GM23338 (cell line): ENCODE data around the gene CYFIP1. TPM values are rescaled to one million over a fixed set of nuclear protein-coding genes. Genes with fewer than 3 reads are reported as not detected.

ENCODE experiments used
- ATAC-seq: fragments of 200-7000 bp; cut with Tn5 transposase; 3 replicates; pipeline ENCODE4 v1.9.1; 2020
- DNase-seq: peaks from one replicate; pipeline ENCODE4 v3.0.0-alpha.2; 2015; ENCODE audit warnings: low spot score
- H2AFZ ChIP-seq: fragments of 200-600 bp; sonication (generic); 2 replicates; pipeline ENCODE4 v1.8.0; 2016; ENCODE audit warnings: antibody characterized with exemption, mild to moderate bottlenecking, moderate library complexity
- H3F3A ChIP-seq: fragments of 200-600 bp; sonication (generic); replicated peaks from 2 replicates; pipeline ENCODE4 v1.8.0; 2017; ENCODE audit warnings: antibody characterized with exemption, mixed run types, low read depth
- H3K27ac ChIP-seq: fragments of 200-600 bp; sonication (generic); 2 replicates; pipeline ENCODE4 v1.6.1; 2016; ENCODE audit warnings: low read depth
- H3K27me3 ChIP-seq: fragments of 200-600 bp; sonication (generic); 2 replicates; pipeline ENCODE4 v1.8.0; 2016; ENCODE audit warnings: mild to moderate bottlenecking, mixed run types, moderate library complexity; ENCODE audit not compliant: insufficient read depth
- H3K36me3 ChIP-seq: fragments of 200-600 bp; sonication (generic); 2 replicates; pipeline ENCODE4 v1.8.0; 2016; ENCODE audit warnings: mild to moderate bottlenecking; ENCODE audit not compliant: insufficient read depth
- H3K4me1 ChIP-seq: fragments of 200-600 bp; sonication (generic); 2 replicates; pipeline ENCODE4 v1.8.0; 2016; ENCODE audit warnings: mild to moderate bottlenecking, moderate library complexity; ENCODE audit not compliant: insufficient read depth
- H3K4me2 ChIP-seq: fragments of 200-600 bp; sonication (generic); 2 replicates; pipeline ENCODE4 v1.7.1; 2017; ENCODE audit warnings: mixed run types
- H3K4me3 ChIP-seq: fragments of 200-600 bp; sonication (generic); 2 replicates; pipeline ENCODE4 v1.6.1; 2016; ENCODE audit warnings: mixed run types
- H3K79me2 ChIP-seq: fragments of 200-600 bp; sonication (generic); replicated peaks from 2 replicates; pipeline ENCODE4 v1.8.0; 2017; ENCODE audit warnings: mild to moderate bottlenecking; ENCODE audit not compliant: insufficient read depth
- H3K9me2 ChIP-seq: fragments of 200-600 bp; sonication (generic); 2 replicates; pipeline ENCODE4 v1.8.0; 2017; ENCODE audit not compliant: insufficient read depth
- H4K20me1 ChIP-seq: fragments of 200-600 bp; sonication (generic); replicated peaks from 2 replicates; pipeline ENCODE4 v1.8.0; 2017; ENCODE audit warnings: mild to moderate bottlenecking; ENCODE audit not compliant: insufficient read depth
- H3K27ac Mint-ChIP-seq: 2 replicates; pipeline ENCODE4 v1.8.0; 2020; ENCODE audit warnings: inconsistent platforms, mild to moderate bottlenecking, moderate library complexity, mixed read lengths
- H3K27me3 Mint-ChIP-seq: 3 replicates; pipeline ENCODE4 v1.8.0; 2022; ENCODE audit warnings: low read depth, mild to moderate bottlenecking, moderate library complexity, mixed read lengths, inconsistent platforms; ENCODE audit not compliant: insufficient read depth, poor library complexity
- H3K36me3 Mint-ChIP-seq: 3 replicates; pipeline ENCODE4 v1.8.0; 2021; ENCODE audit warnings: low read depth, mild to moderate bottlenecking, inconsistent platforms, moderate library complexity, mixed read lengths
- H3K4me1 Mint-ChIP-seq: 3 replicates; pipeline ENCODE4 v1.8.0; 2020; ENCODE audit warnings: mild to moderate bottlenecking, inconsistent platforms, mixed read lengths
- H3K4me3 Mint-ChIP-seq: 3 replicates; pipeline ENCODE4 v1.8.0; 2021; ENCODE audit warnings: moderate library complexity, mild to moderate bottlenecking, inconsistent platforms, mixed read lengths
- H3K9me3 Mint-ChIP-seq: 3 replicates; pipeline ENCODE4 v1.8.0; 2020; ENCODE audit warnings: moderate library complexity, mild to moderate bottlenecking, inconsistent platforms, mixed read lengths
- ETS1 ChIP-seq: IDR thresholded peaks from 2 replicates; pipeline ENCODE4 v1.6.1; 2016; ENCODE audit warnings: antibody characterized with exemption
- EZH2 ChIP-seq: fragments of 200-600 bp; sonication (generic); IDR thresholded peaks from one replicate; pipeline ENCODE4 v1.8.0; 2017; ENCODE audit warnings: antibody characterized with exemption, mild to moderate bottlenecking, low read depth; ENCODE audit not compliant: unreplicated experiment
- EZH2phosphoT487 ChIP-seq: fragments of 200-600 bp; sonication (generic); IDR thresholded peaks from one replicate; pipeline ENCODE4 v1.8.1; 2018; ENCODE audit warnings: antibody characterized with exemption; ENCODE audit not compliant: unreplicated experiment
- NANOG ChIP-seq: IDR thresholded peaks from 2 replicates; pipeline ENCODE4 v1.6.1; 2016; ENCODE audit warnings: antibody characterized with exemption, borderline replicate concordance
- STAT1 ChIP-seq: IDR thresholded peaks from one replicate; pipeline ENCODE4 v1.6.1; 2016; ENCODE audit warnings: antibody characterized with exemption; ENCODE audit not compliant: unreplicated experiment
- ZNF331 ChIP-seq: fragments of 250-450 bp; sonication (Bioruptor Pico); IDR thresholded peaks from 2 replicates; pipeline ENCODE4 v1.5.0; 2020; ENCODE audit warnings: low read depth, mild to moderate bottlenecking, moderate library complexity
- ZNF462 ChIP-seq: fragments of 250-450 bp; sonication (Bioruptor Pico); IDR thresholded peaks from 2 replicates; pipeline ENCODE4 v1.5.0; 2020; ENCODE audit warnings: mild to moderate bottlenecking, moderate library complexity
- polyA plus RNA-seq: library from polyadenylated mRNA; unstranded; fragments of >200 nt; fragmentation: Nextera tagmentation; extraction: Ambion mirVana; gene quantifications from 2 replicates; pipeline ENCODE4 v1.2.1, GENCODE V29; 2016
- total RNA-seq: library from RNA; depleted of rRNA; stranded (reverse); fragments of >200 nt; shearing (Covaris generic); gene quantifications from 2 replicates; pipeline ENCODE4 v1.2.3, GENCODE V29; 2014
- TF ChIP-seq, protein P1 (sequence below), 2 experiments: fragments of 200-600 bp in 1 of 2; sonication (generic) in 1 of 2; conservative IDR thresholded peaks; 2 replicates each; pipeline versions ENCODE4 v1.5.1 to v1.6.1; 2016 to 2017; ENCODE audit warnings: antibody characterized with exemption in 2 of 2, low read depth in 2 of 2, mild to moderate bottlenecking in 2 of 2, moderate library complexity in 1 of 2

Gene CYFIP1
- total and polyA plus RNA-seq, 2 experiments from 2014 or later, result 20.0 to 73.9 TPM

DNA sequence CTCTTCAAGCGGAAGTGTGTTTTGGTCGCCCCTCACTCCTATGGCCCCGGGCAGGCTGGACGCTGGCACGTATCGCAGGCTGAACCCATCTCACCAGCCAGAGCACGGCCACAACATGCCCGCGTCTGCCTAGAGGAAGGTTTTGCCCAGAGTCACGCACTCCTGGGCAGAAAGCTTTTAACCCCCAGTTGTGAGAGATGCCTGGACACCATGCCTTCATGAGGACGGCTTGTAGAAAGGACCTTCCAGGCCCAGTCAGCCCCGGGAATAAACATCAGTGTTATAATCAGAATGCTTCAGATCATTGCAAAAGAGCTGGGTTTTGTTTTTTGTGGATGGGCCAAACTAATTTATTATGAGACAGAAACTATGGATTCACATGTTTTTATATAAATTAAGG lies 16.5 kb downstream of the CYFIP1 start:
- peaks cover 3% of the 10 kb centered on the region; the same call in 1 of the 2 replicates for H3K4me1 ChIP-seq
- H3F3A ChIP-seq, result no peaks in the 10 kb centered on the region
- DNase-seq (no peak), ATAC-seq (no peak)
- H3K4me1 Mint-ChIP-seq, result peaks cover 19% of the 10 kb centered on the region
- H2AFZ ChIP-seq, result no peak overlapping the region
- peaks cover 78% of the 10 kb centered on the region for H3K79me2 ChIP-seq
- no peak overlapping the region for H3K4me3 Mint-ChIP-seq
- H3K27ac Mint-ChIP-seq, result no peak overlapping the region
- H3K36me3 ChIP-seq, result no peaks in the 10 kb centered on the region
- no peaks in the 10 kb centered on the region for H3K27me3 ChIP-seq
- peaks cover 19% of the 10 kb centered on the region for H4K20me1 ChIP-seq
- H3K36me3 Mint-ChIP-seq, result peaks cover 4% of the 10 kb centered on the region; the same call in 2 of the 3 replicates
- H3K27ac ChIP-seq, result no peak overlapping the region
- H3K9me3 Mint-ChIP-seq, result no peaks in the 10 kb centered on the region
- peaks cover 10% of the 10 kb centered on the region for H3K27me3 Mint-ChIP-seq
- no peak overlapping the region for H3K4me2 ChIP-seq
- TF ChIP-seq EZH2, result no peak
- no peak for TF ChIP-seq EZH2phosphoT487
- TF ChIP-seq ETS1, result no peak
- TF ChIP-seq, protein P1, sequence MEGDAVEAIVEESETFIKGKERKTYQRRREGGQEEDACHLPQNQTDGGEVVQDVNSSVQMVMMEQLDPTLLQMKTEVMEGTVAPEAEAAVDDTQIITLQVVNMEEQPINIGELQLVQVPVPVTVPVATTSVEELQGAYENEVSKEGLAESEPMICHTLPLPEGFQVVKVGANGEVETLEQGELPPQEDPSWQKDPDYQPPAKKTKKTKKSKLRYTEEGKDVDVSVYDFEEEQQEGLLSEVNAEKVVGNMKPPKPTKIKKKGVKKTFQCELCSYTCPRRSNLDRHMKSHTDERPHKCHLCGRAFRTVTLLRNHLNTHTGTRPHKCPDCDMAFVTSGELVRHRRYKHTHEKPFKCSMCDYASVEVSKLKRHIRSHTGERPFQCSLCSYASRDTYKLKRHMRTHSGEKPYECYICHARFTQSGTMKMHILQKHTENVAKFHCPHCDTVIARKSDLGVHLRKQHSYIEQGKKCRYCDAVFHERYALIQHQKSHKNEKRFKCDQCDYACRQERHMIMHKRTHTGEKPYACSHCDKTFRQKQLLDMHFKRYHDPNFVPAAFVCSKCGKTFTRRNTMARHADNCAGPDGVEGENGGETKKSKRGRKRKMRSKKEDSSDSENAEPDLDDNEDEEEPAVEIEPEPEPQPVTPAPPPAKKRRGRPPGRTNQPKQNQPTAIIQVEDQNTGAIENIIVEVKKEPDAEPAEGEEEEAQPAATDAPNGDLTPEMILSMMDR (conservative IDR thresholded peaks at IDR 0.05; ENCODE audit: low read depth in 2 of 2), result no peak
- TF ChIP-seq ZNF462, result no peak
- TF ChIP-seq ZNF331, result no peak
- no peak for TF ChIP-seq NANOG
- TF ChIP-seq STAT1, result no peak
- no peaks in the 10 kb centered on the region for H3K9me2 ChIP-seq
- no peak overlapping the region for H3K4me3 ChIP-seq
